Thyroid gland (tissue), 4 donors: ENCODE results near the gene OTUD6A. TPM values are rescaled to one million over a fixed set of nuclear protein-coding genes. Genes with fewer than 3 reads are reported as not detected.

Experiments
- DNase-seq, 2 donors: peaks; one replicate each; pipeline ENCODE4 v3.0.0-alpha.2; 2019
- H3K27ac ChIP-seq, 3 donors: fragments of 200-600 bp; sonication (generic); 1 replicate in 2 of 3; 2 replicates in 1 of 3; pipeline ENCODE4 v1.5.1; 2016 to 2019; ENCODE audit warnings: mild to moderate bottlenecking in 1 of 3, moderate library complexity in 1 of 3
- H3K27me3 ChIP-seq: fragments of 200-600 bp; sonication (generic); one replicate; pipeline ENCODE4 v1.5.1; 2019
- H3K36me3 ChIP-seq, 2 donors: fragments of 200-600 bp; sonication (generic); one replicate each; pipeline ENCODE4 v1.5.1; 2016 to 2019
- H3K4me1 ChIP-seq, 2 donors: fragments of 200-600 bp; sonication (generic); one replicate each; pipeline ENCODE4 v1.5.1; 2017 to 2019
- H3K4me3 ChIP-seq, 3 donors: fragments of 200-600 bp; sonication (generic); replicated peaks in 1 of 3; 1 replicate in 2 of 3; 2 replicates in 1 of 3; pipeline ENCODE4 v1.5.1; 2016; ENCODE audit warnings: mild to moderate bottlenecking in 1 of 3
- H3K9me3 ChIP-seq: fragments of 200-600 bp; sonication (generic); one replicate; pipeline ENCODE4 v1.5.1; 2017
- CTCF ChIP-seq, 6 experiments: fragments of 200-600 bp in 3 of 6; fragments of 450-650 bp in 3 of 6; sonication (generic) in 3 of 6; IDR thresholded peaks; one replicate each; pipeline ENCODE4 v1.5.1; 2016 to 2019; ENCODE audit warnings: antibody characterized with exemption in 6 of 6, mild to moderate bottlenecking in 2 of 6, inconsistent platforms in 1 of 6, moderate library complexity in 1 of 6
- POLR2A ChIP-seq, 2 donors: fragments of 450-650 bp; IDR thresholded peaks; one replicate each; pipeline ENCODE4 v1.6.1; 2017; ENCODE audit warnings: antibody characterized with exemption in 2 of 2, mild to moderate bottlenecking in 2 of 2, moderate library complexity in 1 of 2
- WGBS, 2 donors: methylation state at CpG; one replicate each; pipeline ENCODE4 v1.1.5; 2017; 5-methylcytosine and 5-hydroxymethylcytosine counted together
- intact Hi-C: fragments of 100-400 bp; cut with DNase I; formaldehyde crosslinking; loops from one replicate; pipeline ENCODE4 v1.15.1; 2023
- total RNA-seq, 4 donors: library from RNA; depleted of rRNA; stranded (reverse); fragments of >200 nt; gene quantifications; one replicate each; pipeline ENCODE4 v1.2.3, GENCODE V29; 2016

Gene OTUD6A
- not detected for total RNA-seq

- no peaks in the 10 kb centered on the region for H3K4me1 ChIP-seq
- no peaks in the 10 kb centered on the region for H3K27me3 ChIP-seq
- H3K36me3 ChIP-seq: no peaks in the 10 kb centered on the region
- H3K4me3 ChIP-seq: no peak within 1 kb of the TSS
- no peak within 1 kb of the TSS for H3K27ac ChIP-seq
- no peaks in the 10 kb centered on the region for H3K9me3 ChIP-seq
- intact Hi-C loops: no loop called here
- TF ChIP-seq CTCF (IDR thresholded peaks at IDR 0.05) (no peak), POLR2A (IDR thresholded peaks at IDR 0.05) (no peak)
- DNase-seq: no peak
- 94% methylated on average over 12 of the region's 14 CpGs for WGBS, 2 donors
Observed at GRCh38 chrX:70062076-70062475, at the start of gene OTUD6A. Gene OTUD6A, plus strand, starts transcription at chrX:70062457. Its CDS starts 68 bp downstream, at chrX:70062525.

- intact Hi-C loops: no loop called here
- no peaks in the 10 kb centered on the region for H3K36me3 ChIP-seq
- DNase-seq: no peak
- H3K4me3 ChIP-seq: no peak overlapping the region
- H3K27me3 ChIP-seq: peaks cover 4% of the 10 kb centered on the region
- H3K4me1 ChIP-seq: no peaks in the 10 kb centered on the region
- no peak overlapping the region for H3K27ac ChIP-seq
- WGBS, 2 donors: 79% methylated on average over 4 of the region's 4 CpGs; no CpG with 5 or more reads in 1 of the 2 donors
- TF ChIP-seq CTCF (IDR thresholded peaks at IDR 0.05): no peak
- no peak for TF ChIP-seq POLR2A (IDR thresholded peaks at IDR 0.05)
- H3K9me3 ChIP-seq: no peaks in the 10 kb centered on the region
Observed at GRCh38 chrX:70012756-70013155, 49.5 kb upstream of the OTUD6A start.

- WGBS, 2 donors: 27 to 53% methylated on average over 2 to 5 of the region's 5 CpGs
- Histone ChIP-seq H3K9me3 (no peaks in the 10 kb centered on the region), H3K36me3 (no peaks in the 10 kb centered on the region), H3K4me3 (no peak overlapping the region), H3K27ac (no peak overlapping the region), H3K27me3 (peaks cover 4% of the 10 kb centered on the region), H3K4me1 (no peaks in the 10 kb centered on the region)
- DNase-seq: no peak
- TF ChIP-seq CTCF (IDR thresholded peaks at IDR 0.05): no peak
- no peak for TF ChIP-seq POLR2A (IDR thresholded peaks at IDR 0.05)
- intact Hi-C loops: no loop called here
Observed at GRCh38 chrX:70013466-70014381, 48.5 kb upstream of the OTUD6A start.

- TF ChIP-seq POLR2A (IDR thresholded peaks at IDR 0.05) (no peak), CTCF (IDR thresholded peaks at IDR 0.05) (no peak)
- no peak for DNase-seq
- H3K9me3 ChIP-seq: no peaks in the 10 kb centered on the region
- H3K27ac ChIP-seq: no peak overlapping the region
- no peaks in the 10 kb centered on the region for H3K4me1 ChIP-seq
- no peaks in the 10 kb centered on the region for H3K36me3 ChIP-seq
- 69 to 98% methylated on average over 2 of the region's 2 CpGs for WGBS, 2 donors
- H3K27me3 ChIP-seq: peaks cover 4% of the 10 kb centered on the region
- intact Hi-C loops: no loop called here
- no peak overlapping the region for H3K4me3 ChIP-seq
Observed at GRCh38 chrX:70016513-70016912, 45.7 kb upstream of the OTUD6A start.

- Histone ChIP-seq H3K4me3 (no peak overlapping the region), H3K36me3 (no peaks in the 10 kb centered on the region), H3K27me3 (no peaks in the 10 kb centered on the region), H3K27ac (no peak overlapping the region), H3K4me1 (no peaks in the 10 kb centered on the region), H3K9me3 (no peaks in the 10 kb centered on the region)
- intact Hi-C loops: no loop called here
- no peak for TF ChIP-seq CTCF (IDR thresholded peaks at IDR 0.05)
- TF ChIP-seq POLR2A (IDR thresholded peaks at IDR 0.05): no peak
- no peak for DNase-seq
- WGBS, 2 donors: 95 to 97% methylated on average over 4 of the region's 4 CpGs
Observed at GRCh38 chrX:70022616-70023015, 39.6 kb upstream of the OTUD6A start.
